ENCODE data around the gene ALAS1.

GRCh38 chr3:52195823-52196331 lies 2.1 kb upstream of the ALAS1 start:
- TF ChIP-seq CTCF (conservative IDR thresholded peaks at IDR 0.05 in 1 of 2, IDR thresholded peaks at IDR 0.05 in 1 of 2; ENCODE audit: extremely low read depth in 1 of 2, insufficient read depth in 1 of 2, low read depth in 1 of 2, low read length in 2 of 2) (no peak), EZH2 (IDR thresholded peaks at IDR 0.05; ENCODE audit: borderline replicate concordance, low read length) (no peak)
